HepG2 (cell line): Measurements from ENCODE around the gene LDAH. TPM values are rescaled to one million over a fixed set of nuclear protein-coding genes. Genes with fewer than 3 reads are reported as not detected.
A peak's percentile ranks its signal among the peaks of the same experiment; 100 is the strongest.

Experiments
- AGO1 ChIP-seq: fragments of 200-400 bp; formaldehyde crosslinking; IDR thresholded peaks from 2 replicates; pipeline ENCODE4 v1.6.1; 2017; ENCODE audit warnings: mild to moderate bottlenecking, low read depth, low read length, moderate library complexity; ENCODE audit not compliant: poor library complexity, severe bottlenecking
- ATAD3A ChIP-seq: sonication (generic); formaldehyde crosslinking; IDR thresholded peaks from 2 replicates; pipeline ENCODE4 v1.4.0; 2020; ENCODE audit warnings: missing genetic modification reagents
- BRCA1 ChIP-seq: sonication (generic); formaldehyde crosslinking; IDR thresholded peaks from 2 replicates; pipeline ENCODE4 v1.4.0; 2020; ENCODE audit warnings: missing genetic modification reagents
- DRAP1 ChIP-seq: IDR thresholded peaks from 2 replicates; pipeline ENCODE4 v1.6.1; 2016; ENCODE audit warnings: missing genetic modification reagents, missing compliant biosample characterization
- EHMT2 ChIP-seq: fragments of 200-600 bp; sonication (generic); IDR thresholded peaks from 2 replicates; pipeline ENCODE4 v1.7.0; 2017; ENCODE audit warnings: antibody characterized with exemption, low read depth, low read length, borderline replicate concordance
- FLYWCH1 ChIP-seq: sonication (generic); formaldehyde crosslinking; IDR thresholded peaks from 2 replicates; pipeline ENCODE4 v1.8.1; 2023; ENCODE audit warnings: mild to moderate bottlenecking, missing genetic modification reagents
- FOXA1 ChIP-seq, 2 experiments: fragments of 450-650 bp in 1 of 2; sonication (generic) in 1 of 2; formaldehyde crosslinking in 1 of 2; IDR thresholded peaks; 2 replicates each; pipeline versions ENCODE4 v1.4.0 to v1.6.1; 2016 to 2020; ENCODE audit warnings: missing genetic modification reagents in 1 of 2
- FOXK2 ChIP-seq: fragments of 450-650 bp; IDR thresholded peaks from 2 replicates; pipeline ENCODE4 v1.6.1; 2016
- FOXO1 ChIP-seq: sonication (generic); formaldehyde crosslinking; IDR thresholded peaks from 2 replicates; pipeline ENCODE4 v1.4.0; 2020; ENCODE audit warnings: missing genetic modification reagents
- KDM5B ChIP-seq: sonication (generic); formaldehyde crosslinking; IDR thresholded peaks from 2 replicates; pipeline ENCODE4 v1.4.0; 2020; ENCODE audit warnings: missing genetic modification reagents, mild to moderate bottlenecking, borderline replicate concordance
- MIER3 ChIP-seq: IDR thresholded peaks from 2 replicates; pipeline ENCODE4 v1.6.1; 2016; ENCODE audit warnings: missing compliant biosample characterization, borderline replicate concordance
- NFIB ChIP-seq: sonication (generic); formaldehyde crosslinking; IDR thresholded peaks from 2 replicates; pipeline ENCODE4 v1.9.0; 2021; ENCODE audit warnings: missing genetic modification reagents, mild to moderate bottlenecking, borderline replicate concordance
- NFKB2 ChIP-seq: sonication (generic); formaldehyde crosslinking; IDR thresholded peaks from 2 replicates; pipeline ENCODE4 v1.4.0; 2020; ENCODE audit warnings: missing genetic modification reagents, borderline replicate concordance
- NR0B2 ChIP-seq: sonication (generic); formaldehyde crosslinking; IDR thresholded peaks from 2 replicates; pipeline ENCODE4 v1.4.0; 2020; ENCODE audit warnings: mild to moderate bottlenecking, missing genetic modification reagents
- PITX1 ChIP-seq: sonication (generic); formaldehyde crosslinking; IDR thresholded peaks from 2 replicates; pipeline ENCODE4 v1.5.1; 2020; ENCODE audit warnings: mild to moderate bottlenecking, missing genetic modification reagents
- RXRA ChIP-seq: sonication (generic); formaldehyde crosslinking; IDR thresholded peaks from 2 replicates; pipeline ENCODE4 v1.5.1; 2020; ENCODE audit warnings: missing genetic modification reagents
- ZFP1 ChIP-seq: IDR thresholded peaks from 2 replicates; pipeline ENCODE4 v1.6.1; 2016
- ZFP36 ChIP-seq: fragments of 150-350 bp; IDR thresholded peaks from 2 replicates; pipeline ENCODE4 v1.6.1; 2018; ENCODE audit warnings: borderline replicate concordance, low read length, low read depth; ENCODE audit not compliant: partially characterized antibody
- ZFYVE20 ChIP-seq: sonication (generic); formaldehyde crosslinking; IDR thresholded peaks from 2 replicates; pipeline ENCODE4 v1.8.0; 2023; ENCODE audit warnings: low read depth, mild to moderate bottlenecking, moderate library complexity, missing genetic modification reagents, borderline replicate concordance
- ZMYM4 ChIP-seq: sonication (generic); formaldehyde crosslinking; IDR thresholded peaks from 2 replicates; pipeline ENCODE4 v1.8.1; 2023; ENCODE audit warnings: mild to moderate bottlenecking, missing genetic modification reagents
- ZNF232 ChIP-seq: sonication (generic); formaldehyde crosslinking; IDR thresholded peaks from 2 replicates; pipeline ENCODE4 v1.4.0; 2020; ENCODE audit warnings: missing genetic modification reagents, borderline replicate concordance
- ZNF24 ChIP-seq: fragments of 450-650 bp; IDR thresholded peaks from 2 replicates; pipeline ENCODE4 v1.6.1; 2017; ENCODE audit warnings: antibody characterized with exemption, mild to moderate bottlenecking
- ZNF460 ChIP-seq: sonication (generic); formaldehyde crosslinking; IDR thresholded peaks from 2 replicates; pipeline ENCODE4 v1.5.1; 2020; ENCODE audit warnings: missing genetic modification reagents, mild to moderate bottlenecking, borderline replicate concordance
- ZNF556 ChIP-seq: sonication (generic); formaldehyde crosslinking; IDR thresholded peaks from 2 replicates; pipeline ENCODE4 v1.4.0; 2020; ENCODE audit warnings: mild to moderate bottlenecking, missing genetic modification reagents, borderline replicate concordance
- ZNF709 ChIP-seq: sonication (generic); formaldehyde crosslinking; IDR thresholded peaks from 2 replicates; pipeline ENCODE4 v1.5.0; 2020; ENCODE audit warnings: mild to moderate bottlenecking, missing genetic modification reagents
- ZNF772 ChIP-seq: sonication (generic); formaldehyde crosslinking; IDR thresholded peaks from 2 replicates; pipeline ENCODE4 v1.5.0; 2020; ENCODE audit warnings: mild to moderate bottlenecking, missing genetic modification reagents
- ZNF83 ChIP-seq: sonication (generic); formaldehyde crosslinking; IDR thresholded peaks from 2 replicates; pipeline ENCODE4 v1.4.0; 2020; ENCODE audit warnings: missing genetic modification reagents, mild to moderate bottlenecking, borderline replicate concordance
- polyA plus RNA-seq, 8 experiments: library from polyadenylated mRNA; depleted of rRNA in 3 of 8; stranded (reverse) in 7 of 8; unstranded in 1 of 8; fragments of >200 nt; fragmentation: Illumina TruSeq in 4 of 8; extraction: Trizol in 4 of 8; gene quantifications; 2 replicates each; pipeline versions ENCODE4 v1.2.1 to v1.2.3, GENCODE V29; 2011 to 2016; ENCODE audit warnings: low read depth in 4 of 8, missing spikeins in 1 of 8, mixed read lengths in 1 of 8; ENCODE audit not compliant: insufficient read depth in 1 of 8
- total RNA-seq, 5 experiments: library from RNA; depleted of rRNA; stranded (reverse); fragments of >200 nt; fragmentation: Illumina TruSeq; extraction: Trizol; gene quantifications; 2 replicates each; pipeline ENCODE4 v1.2.3, GENCODE V29; 2016; ENCODE audit warnings: low read depth in 1 of 5
- TF ChIP-seq, protein P1 (sequence below): sonication (generic); formaldehyde crosslinking; IDR thresholded peaks from 2 replicates; pipeline ENCODE4 v1.5.0; 2020; ENCODE audit warnings: missing genetic modification reagents
- TF ChIP-seq, protein P2 (sequence below): IDR thresholded peaks from 2 replicates; pipeline ENCODE4 v1.6.1; 2018; ENCODE audit warnings: missing genetic modification reagents, mild to moderate bottlenecking, missing compliant biosample characterization

Gene LDAH
- total and polyA plus RNA-seq, 2 of the 13 experiments (the other 11 are each of a cell fraction or from before 2014, with no cell fraction given) = 28.8 to 46.2 TPM

DNA sequence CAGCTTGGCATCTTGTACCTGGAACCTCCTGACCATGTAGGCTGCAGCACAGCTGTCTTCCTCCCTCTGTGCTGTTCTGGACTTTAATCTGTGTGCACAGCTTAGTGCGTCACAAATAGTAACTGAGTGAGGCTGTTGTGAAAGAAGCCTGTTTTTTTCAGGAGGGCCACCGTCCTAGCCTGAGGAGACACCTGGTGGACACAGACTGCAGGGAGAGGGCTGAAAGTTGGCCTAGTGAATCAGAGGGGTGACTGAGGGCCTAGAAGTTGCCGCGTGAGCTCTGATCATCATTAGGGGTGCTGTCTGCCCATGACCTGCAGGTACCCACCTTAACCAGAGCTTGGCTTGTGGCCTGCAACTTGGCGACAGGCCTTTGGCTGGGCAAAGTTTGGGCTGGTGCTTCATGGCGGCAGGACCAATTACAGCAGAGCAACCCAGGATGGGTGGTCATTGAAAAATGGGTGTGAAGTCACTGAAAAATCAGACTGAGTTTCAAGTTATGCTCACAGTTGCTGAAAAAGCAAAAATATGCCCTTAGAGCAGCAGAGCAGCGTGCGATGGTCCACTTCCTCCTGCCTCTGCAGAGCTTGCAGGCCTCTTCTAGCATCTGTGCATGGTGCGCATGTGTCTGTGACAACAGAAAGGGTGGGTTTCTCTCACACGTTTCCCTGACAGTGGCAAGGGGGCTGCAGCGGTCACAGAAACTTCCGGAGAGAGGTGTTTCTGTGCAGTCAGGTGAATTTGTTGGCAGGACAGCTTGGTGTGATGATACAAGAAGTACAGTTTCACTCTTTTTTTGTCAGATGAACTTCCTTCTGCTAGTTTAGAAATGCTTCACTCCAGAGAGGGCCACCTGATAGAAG, 146.3 kb downstream of the LDAH start (continued):
- TF ChIP-seq ZFYVE20 (CRISPR knock-in tag) = peak; percentile 77; the same call in 1 of the 2 replicates
- no peak for TF ChIP-seq FOXA1 (IDR thresholded peaks at IDR 0.05)
- peak; percentile 86 for TF ChIP-seq FOXA1 (CRISPR knock-in tag; IDR thresholded peaks at IDR 0.05)
- peak; percentile 88 for TF ChIP-seq BRCA1 (CRISPR knock-in tag)
- peak; percentile 92; the same call in 1 of the 2 replicates for TF ChIP-seq ZNF556 (CRISPR knock-in tag)
- TF ChIP-seq NFKB2 = no peak
- peak; percentile 79; the same call in 1 of the 2 replicates for TF ChIP-seq ZFP1
- TF ChIP-seq PITX1 (CRISPR knock-in tag) = peak; percentile 94
- no peak for TF ChIP-seq EHMT2
- TF ChIP-seq ZNF460 = no peak
- peak; percentile 79 for TF ChIP-seq ZNF709 (CRISPR knock-in tag)
- peak; percentile 55; the same call in 1 of the 2 replicates for TF ChIP-seq ZNF24
- TF ChIP-seq NR0B2 = peak; percentile 69; the same call in 1 of the 2 replicates
- peak; percentile 86 for TF ChIP-seq ZNF772 (CRISPR knock-in tag)
- TF ChIP-seq AGO1 = no peak
- 0 out of 2 replicates have a peak, but pooled peaks have one; percentile 56 for TF ChIP-seq ZNF232 (CRISPR knock-in tag)
- TF ChIP-seq, protein P1, sequence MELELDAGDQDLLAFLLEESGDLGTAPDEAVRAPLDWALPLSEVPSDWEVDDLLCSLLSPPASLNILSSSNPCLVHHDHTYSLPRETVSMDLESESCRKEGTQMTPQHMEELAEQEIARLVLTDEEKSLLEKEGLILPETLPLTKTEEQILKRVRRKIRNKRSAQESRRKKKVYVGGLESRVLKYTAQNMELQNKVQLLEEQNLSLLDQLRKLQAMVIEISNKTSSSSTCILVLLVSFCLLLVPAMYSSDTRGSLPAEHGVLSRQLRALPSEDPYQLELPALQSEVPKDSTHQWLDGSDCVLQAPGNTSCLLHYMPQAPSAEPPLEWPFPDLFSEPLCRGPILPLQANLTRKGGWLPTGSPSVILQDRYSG (CRISPR knock-in tag) = no peak
- TF ChIP-seq ZFP36 = no peak
- TF ChIP-seq FOXO1 (CRISPR knock-in tag) = peak; percentile 97
- TF ChIP-seq ZNF83 (CRISPR knock-in tag) = no peak
- no peak for TF ChIP-seq FOXK2
- TF ChIP-seq RXRA = peak; percentile 26; the same call in 1 of the 2 replicates
- peak; percentile 94 for TF ChIP-seq KDM5B (CRISPR knock-in tag)
- TF ChIP-seq DRAP1 (CRISPR knock-in tag) = peak; percentile 75
- TF ChIP-seq NFIB (CRISPR knock-in tag) = no peak
- peak; percentile 94 for TF ChIP-seq MIER3 (CRISPR knock-in tag)
- peak; percentile 89 for TF ChIP-seq ZMYM4 (CRISPR knock-in tag)
- TF ChIP-seq ATAD3A = no peak
- TF ChIP-seq, protein P2, sequence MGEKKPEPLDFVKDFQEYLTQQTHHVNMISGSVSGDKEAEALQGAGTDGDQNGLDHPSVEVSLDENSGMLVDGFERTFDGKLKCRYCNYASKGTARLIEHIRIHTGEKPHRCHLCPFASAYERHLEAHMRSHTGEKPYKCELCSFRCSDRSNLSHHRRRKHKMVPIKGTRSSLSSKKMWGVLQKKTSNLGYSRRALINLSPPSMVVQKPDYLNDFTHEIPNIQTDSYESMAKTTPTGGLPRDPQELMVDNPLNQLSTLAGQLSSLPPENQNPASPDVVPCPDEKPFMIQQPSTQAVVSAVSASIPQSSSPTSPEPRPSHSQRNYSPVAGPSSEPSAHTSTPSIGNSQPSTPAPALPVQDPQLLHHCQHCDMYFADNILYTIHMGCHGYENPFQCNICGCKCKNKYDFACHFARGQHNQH (CRISPR knock-in tag) = peak; percentile 97; the same call in 1 of the 2 replicates
- no peak for TF ChIP-seq FLYWCH1 (CRISPR knock-in tag)
